Smooth muscle cell (in vitro differentiated cells): ENCODE results near the gene GCLC. TPM values are rescaled to one million over a fixed set of nuclear protein-coding genes. Genes with fewer than 3 reads are reported as not detected.

Experiments
- DNase-seq: peaks from one replicate; lab custom pipeline; 2025; ENCODE audit not compliant: unreplicated experiment; lab: John Stamatoyannopoulos, UW
- H2AFZ ChIP-seq: fragments of 200-600 bp; sonication (generic); 2 replicates; pipeline ENCODE4 v1.6.0; 2016; ENCODE audit warnings: antibody characterized with exemption, low read depth, mild to moderate bottlenecking
- H3F3A ChIP-seq: fragments of 200-600 bp; sonication (generic); 2 replicates; pipeline ENCODE4 v1.6.0; 2017; ENCODE audit warnings: antibody characterized with exemption, low read depth
- H3K27ac ChIP-seq: fragments of 200-600 bp; sonication (generic); 2 replicates; pipeline ENCODE4 v1.5.1; 2016; ENCODE audit warnings: low read depth, mild to moderate bottlenecking
- H3K27me3 ChIP-seq: fragments of 200-600 bp; sonication (generic); 2 replicates; pipeline ENCODE4 v1.6.1; 2016; ENCODE audit warnings: low read depth, mild to moderate bottlenecking
- H3K36me3 ChIP-seq: fragments of 200-600 bp; sonication (generic); 2 replicates; pipeline ENCODE4 v1.5.1; 2016; ENCODE audit warnings: low read depth
- H3K4me1 ChIP-seq: fragments of 200-600 bp; sonication (generic); 2 replicates; pipeline ENCODE4 v1.5.1; 2016; ENCODE audit warnings: low read depth
- H3K4me2 ChIP-seq: fragments of 200-600 bp; sonication (generic); 2 replicates; pipeline ENCODE4 v1.6.0; 2016; ENCODE audit warnings: mild to moderate bottlenecking
- H3K4me3 ChIP-seq: fragments of 200-600 bp; sonication (generic); 2 replicates; pipeline ENCODE4 v1.5.1; 2016; ENCODE audit warnings: mild to moderate bottlenecking
- H3K79me2 ChIP-seq: fragments of 200-600 bp; sonication (generic); 2 replicates; pipeline ENCODE4 v1.6.0; 2016; ENCODE audit warnings: low read depth, mild to moderate bottlenecking
- H3K9ac ChIP-seq: fragments of 200-600 bp; sonication (generic); 2 replicates; pipeline ENCODE4 v1.6.0; 2016; ENCODE audit warnings: low read depth
- H3K9me3 ChIP-seq: fragments of 200-600 bp; sonication (generic); replicated peaks from 2 replicates; pipeline ENCODE4 v1.5.1; 2016; ENCODE audit warnings: low read depth
- H4K20me1 ChIP-seq: fragments of 200-600 bp; sonication (generic); 2 replicates; pipeline ENCODE4 v1.6.0; 2016; ENCODE audit warnings: low read depth
- WGBS: methylation state at CpG from one replicate; pipeline ENCODE4 v1.1.7; 2016; ENCODE audit warnings: low lambda C conversion rate; 5-methylcytosine and 5-hydroxymethylcytosine counted together
- polyA plus RNA-seq: library from polyadenylated mRNA; unstranded; fragments of >200 nt; fragmentation: Nextera tagmentation; extraction: Ambion mirVana; gene quantifications from 2 replicates; pipeline ENCODE4 v1.2.1, GENCODE V29; 2016
- total RNA-seq: library from RNA; depleted of rRNA; stranded (reverse); fragments of >200 nt; gene quantifications from 2 replicates; pipeline ENCODE4 v1.2.3, GENCODE V29; 2014
- TF ChIP-seq, protein P1 (sequence below): fragments of 200-600 bp; sonication (generic); IDR thresholded peaks from 2 replicates; pipeline ENCODE4 v1.5.1; 2017; ENCODE audit warnings: borderline replicate concordance, mild to moderate bottlenecking, antibody characterized with exemption; ENCODE audit not compliant: insufficient read depth, poor library complexity, severe bottlenecking

Gene GCLC
- total and polyA plus RNA-seq, 2 experiments from 2014 or later = 3.7 to 7.1 TPM

DNA sequence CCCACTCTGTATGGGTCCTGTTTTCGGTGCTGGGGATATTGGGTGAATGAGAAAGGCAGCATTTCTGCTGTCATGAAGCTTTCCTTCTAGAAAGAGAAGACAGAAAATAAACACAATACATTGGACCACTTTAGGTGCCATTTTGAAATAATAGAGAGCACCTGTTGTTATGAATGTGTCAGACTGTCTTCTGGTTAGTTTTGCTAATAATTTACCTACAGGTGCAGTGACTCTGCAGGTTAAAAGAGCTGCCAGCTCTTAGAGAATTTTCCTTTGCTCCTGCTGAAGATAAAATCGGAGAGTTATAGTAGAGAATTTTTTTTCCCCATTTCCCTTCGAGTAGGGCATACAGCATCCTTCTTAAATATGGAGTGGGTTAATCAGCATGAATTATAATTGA lies 21.9 kb upstream of the GCLC start:
- Histone ChIP-seq H3K27ac (no peak overlapping the region), H3K4me2 (no peak overlapping the region), H3K9me3 (no peaks in the 10 kb centered on the region), H3K27me3 (no peaks in the 10 kb centered on the region), H3K9ac (no peak overlapping the region), H3K4me3 (no peak overlapping the region), H2AFZ (no peak overlapping the region), H4K20me1 (no peaks in the 10 kb centered on the region), H3K4me1 (no peaks in the 10 kb centered on the region), H3F3A (no peaks in the 10 kb centered on the region), H3K36me3 (no peaks in the 10 kb centered on the region), H3K79me2 (no peaks in the 10 kb centered on the region)
- no peak for DNase-seq
- TF ChIP-seq, protein P1, sequence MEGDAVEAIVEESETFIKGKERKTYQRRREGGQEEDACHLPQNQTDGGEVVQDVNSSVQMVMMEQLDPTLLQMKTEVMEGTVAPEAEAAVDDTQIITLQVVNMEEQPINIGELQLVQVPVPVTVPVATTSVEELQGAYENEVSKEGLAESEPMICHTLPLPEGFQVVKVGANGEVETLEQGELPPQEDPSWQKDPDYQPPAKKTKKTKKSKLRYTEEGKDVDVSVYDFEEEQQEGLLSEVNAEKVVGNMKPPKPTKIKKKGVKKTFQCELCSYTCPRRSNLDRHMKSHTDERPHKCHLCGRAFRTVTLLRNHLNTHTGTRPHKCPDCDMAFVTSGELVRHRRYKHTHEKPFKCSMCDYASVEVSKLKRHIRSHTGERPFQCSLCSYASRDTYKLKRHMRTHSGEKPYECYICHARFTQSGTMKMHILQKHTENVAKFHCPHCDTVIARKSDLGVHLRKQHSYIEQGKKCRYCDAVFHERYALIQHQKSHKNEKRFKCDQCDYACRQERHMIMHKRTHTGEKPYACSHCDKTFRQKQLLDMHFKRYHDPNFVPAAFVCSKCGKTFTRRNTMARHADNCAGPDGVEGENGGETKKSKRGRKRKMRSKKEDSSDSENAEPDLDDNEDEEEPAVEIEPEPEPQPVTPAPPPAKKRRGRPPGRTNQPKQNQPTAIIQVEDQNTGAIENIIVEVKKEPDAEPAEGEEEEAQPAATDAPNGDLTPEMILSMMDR = no peak
- 93% methylated on average over 3 of the region's 3 CpGs for WGBS

DNA sequence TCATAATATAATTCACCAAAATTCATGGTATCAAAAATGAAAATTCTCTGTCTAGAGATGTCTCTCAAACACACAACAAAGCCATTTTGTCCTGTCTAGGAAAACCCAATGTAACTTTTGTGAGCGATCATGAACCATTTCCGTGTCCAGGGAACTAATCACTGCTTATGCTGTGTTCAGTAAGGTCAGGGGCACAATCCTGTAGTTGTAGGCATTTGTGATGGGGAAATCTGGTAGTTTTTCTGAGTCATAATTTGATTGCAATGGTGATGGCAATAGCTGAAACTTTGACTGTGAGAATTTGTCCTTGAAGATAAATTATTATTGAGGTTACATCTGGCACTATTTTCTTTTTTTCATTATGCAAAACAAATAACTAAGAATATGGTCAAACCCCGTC lies 21.0 kb upstream of the GCLC start:
- TF ChIP-seq, protein P1 = no peak
- H2AFZ ChIP-seq = no peak overlapping the region
- H3K9me3 ChIP-seq = no peaks in the 10 kb centered on the region
- H3K27me3 ChIP-seq = no peaks in the 10 kb centered on the region
- H3K27ac ChIP-seq = no peak overlapping the region
- H4K20me1 ChIP-seq = no peaks in the 10 kb centered on the region
- H3K9ac ChIP-seq = no peak overlapping the region
- DNase-seq = no peak
- H3K36me3 ChIP-seq = no peaks in the 10 kb centered on the region
- H3K4me2 ChIP-seq = no peak overlapping the region
- no peak overlapping the region for H3K4me3 ChIP-seq
- 95% methylated on average over 3 of the region's 3 CpGs for WGBS
- no peaks in the 10 kb centered on the region for H3K4me1 ChIP-seq
- no peaks in the 10 kb centered on the region for H3K79me2 ChIP-seq
- no peaks in the 10 kb centered on the region for H3F3A ChIP-seq

DNA sequence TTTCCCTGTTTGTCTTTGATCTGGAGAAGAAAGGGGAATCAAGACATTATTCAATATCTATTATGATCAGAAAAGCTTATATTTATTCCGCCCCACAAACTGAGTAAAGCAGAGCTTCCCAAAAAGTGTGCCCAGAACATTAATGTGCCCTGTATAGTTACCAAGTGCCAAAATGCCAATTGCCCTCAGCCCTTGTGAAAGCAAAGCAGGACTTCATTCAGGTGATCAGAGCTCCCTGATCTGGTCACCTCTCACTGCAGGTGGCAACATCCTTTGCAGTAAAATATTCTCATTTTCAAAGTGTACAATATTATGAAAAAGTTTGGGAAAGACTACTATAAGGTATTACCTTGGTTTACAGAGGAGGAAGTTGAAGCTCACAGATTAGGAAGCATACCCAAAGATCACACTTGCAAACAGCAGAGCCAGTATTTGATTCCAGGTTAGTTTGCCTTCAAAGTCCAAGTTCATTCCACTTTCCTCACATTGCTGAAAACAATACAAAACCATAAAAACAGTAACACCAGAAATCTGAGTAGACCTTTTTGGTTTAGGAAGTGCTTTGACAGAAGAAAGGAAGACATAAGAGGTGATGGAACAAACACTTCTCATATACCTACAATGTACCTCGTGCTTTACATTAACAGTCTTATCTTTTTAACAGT lies 19.6 kb upstream of the GCLC start:
- Histone ChIP-seq H3K4me3 (no peak overlapping the region), H3K4me1 (no peaks in the 10 kb centered on the region), H3K79me2 (no peaks in the 10 kb centered on the region), H4K20me1 (no peaks in the 10 kb centered on the region), H3K36me3 (no peaks in the 10 kb centered on the region), H3K4me2 (no peak overlapping the region), H2AFZ (no peak overlapping the region), H3F3A (no peaks in the 10 kb centered on the region), H3K9me3 (no peaks in the 10 kb centered on the region), H3K27me3 (no peaks in the 10 kb centered on the region), H3K27ac (no peak overlapping the region), H3K9ac (no peak overlapping the region)
- DNase-seq = no peak
- WGBS = 76% methylated on average over 2 of the region's 2 CpGs
- TF ChIP-seq, protein P1 = no peak
